H9 (cell line): ENCODE measurements around the gene CD68. TPM values are rescaled to one million over a fixed set of nuclear protein-coding genes. Genes with fewer than 3 reads are reported as not detected.
"Not testable (repeated sequence)": the region's sequence is repeated elsewhere in the genome, so short reads cannot be mapped to it uniquely, and the experiment has no call there.

Experiments used
- DNase-seq: peaks from one replicate; pipeline ENCODE4 v3.0.0-alpha.2; 2017
- H2AFZ ChIP-seq: one replicate; pipeline ENCODE4 v1.6.1; 2013; ENCODE audit warnings: mild to moderate bottlenecking, low read length, control low read depth, moderate library complexity
- H2AK5ac ChIP-seq: 2 replicates; pipeline ENCODE4 v1.6.1; 2013; ENCODE audit warnings: low read length, control low read depth, mixed read lengths; ENCODE audit not compliant: insufficient read length
- H2BK120ac ChIP-seq: one replicate; pipeline ENCODE4 v1.6.1; 2013; ENCODE audit warnings: low read depth, mild to moderate bottlenecking, low read length, control low read depth, inconsistent platforms; ENCODE audit not compliant: poor library complexity, severe bottlenecking
- H2BK12ac ChIP-seq: 2 replicates; pipeline ENCODE4 v1.6.1; 2013; ENCODE audit warnings: low read length, control low read depth, mixed read lengths, low read depth; ENCODE audit not compliant: insufficient read length
- H2BK15ac ChIP-seq: 2 replicates; pipeline ENCODE4 v1.6.1; 2013; ENCODE audit warnings: low read depth, low read length, control low read depth
- H2BK20ac ChIP-seq: one replicate; pipeline ENCODE4 v1.6.1; 2013; ENCODE audit warnings: low read depth, mild to moderate bottlenecking, low read length, control low read depth, inconsistent platforms; ENCODE audit not compliant: poor library complexity, severe bottlenecking
- H2BK5ac ChIP-seq: 2 replicates; pipeline ENCODE4 v1.6.1; 2013; ENCODE audit warnings: low read length, control low read depth, mixed read lengths; ENCODE audit not compliant: insufficient read length
- H3K14ac ChIP-seq: 2 replicates; pipeline ENCODE4 v1.6.1; 2013; ENCODE audit warnings: low read length, control low read depth; ENCODE audit not compliant: insufficient read depth
- H3K18ac ChIP-seq: 2 replicates; pipeline ENCODE4 v1.6.1; 2013; ENCODE audit warnings: low read depth, mild to moderate bottlenecking, mixed read lengths, low read length, control low read depth; ENCODE audit not compliant: insufficient read length
- H3K23ac ChIP-seq: 2 replicates; pipeline ENCODE4 v1.6.1; 2013; ENCODE audit warnings: low read length, control low read depth, mixed read lengths, low read depth; ENCODE audit not compliant: insufficient read length
- H3K23me2 ChIP-seq: 2 replicates; pipeline ENCODE4 v1.6.1; 2013; ENCODE audit warnings: low read depth, mild to moderate bottlenecking, mixed read lengths, low read length, control low read depth; ENCODE audit not compliant: insufficient read length, poor library complexity, severe bottlenecking
- H3K27ac ChIP-seq: 2 replicates; pipeline ENCODE4 v1.5.1; 2013; ENCODE audit warnings: low read length, control low read depth, mixed read lengths, low read depth; ENCODE audit not compliant: insufficient read length
- H3K27me3 ChIP-seq: 2 replicates; pipeline ENCODE4 v1.6.1; 2013; ENCODE audit warnings: low read length, control low read depth, inconsistent platforms; ENCODE audit not compliant: insufficient read depth
- H3K4ac ChIP-seq: 2 replicates; pipeline ENCODE4 v1.6.1; 2013; ENCODE audit warnings: low read depth, mild to moderate bottlenecking, control low read depth, inconsistent platforms, low read length, moderate library complexity
- H3K4me1 ChIP-seq: 2 replicates; pipeline ENCODE4 v1.6.1; 2013; ENCODE audit warnings: low read length, control low read depth, inconsistent platforms; ENCODE audit not compliant: insufficient read depth
- H3K4me2 ChIP-seq: 2 replicates; pipeline ENCODE4 v1.6.1; 2013; ENCODE audit warnings: low read length, control low read depth, mixed read lengths; ENCODE audit not compliant: insufficient read length, insufficient read depth
- H3K56ac ChIP-seq: 2 replicates; pipeline ENCODE4 v1.6.1; 2013; ENCODE audit warnings: low read depth, mild to moderate bottlenecking, mixed read lengths, low read length, control low read depth; ENCODE audit not compliant: insufficient read length
- H3K79me1 ChIP-seq: 2 replicates; pipeline ENCODE4 v1.6.1; 2013; ENCODE audit warnings: low read depth, mild to moderate bottlenecking, moderate library complexity, low read length, control low read depth, inconsistent platforms; ENCODE audit not compliant: insufficient read depth, poor library complexity, severe bottlenecking
- H3K79me2 ChIP-seq: 2 replicates; pipeline ENCODE4 v1.6.1; 2013; ENCODE audit warnings: low read length, control low read depth, inconsistent platforms; ENCODE audit not compliant: insufficient read depth
- H3K9ac ChIP-seq: 2 replicates; pipeline ENCODE4 v1.6.1; 2013; ENCODE audit warnings: low read length, control low read depth, mixed read lengths; ENCODE audit not compliant: insufficient read length; ENCODE audit errors: extremely low read depth
- H3K9me3 ChIP-seq: one replicate; pipeline ENCODE4 v1.6.1; 2013; ENCODE audit warnings: low read depth, low read length, inconsistent platforms; ENCODE audit not compliant: control insufficient read depth
- H3T11ph ChIP-seq: one replicate; pipeline ENCODE4 v1.6.1; 2013; ENCODE audit warnings: mild to moderate bottlenecking, low read length, control low read depth, inconsistent platforms
- H4K20me1 ChIP-seq: one replicate; pipeline ENCODE4 v1.6.1; 2013; ENCODE audit not compliant: control insufficient read depth, insufficient read length, insufficient read depth
- H4K5ac ChIP-seq: 2 replicates; pipeline ENCODE4 v1.6.1; 2013; ENCODE audit warnings: low read depth, mild to moderate bottlenecking, mixed read lengths, low read length, control low read depth; ENCODE audit not compliant: insufficient read length
- H4K8ac ChIP-seq: replicated peaks from 2 replicates; pipeline ENCODE4 v1.6.1; 2013; ENCODE audit warnings: low read length, control low read depth, mixed read lengths, low read depth; ENCODE audit not compliant: insufficient read length
- H4K91ac ChIP-seq: 2 replicates; pipeline ENCODE4 v1.6.1; 2013; ENCODE audit warnings: low read depth, mild to moderate bottlenecking, moderate library complexity, mixed read lengths, low read length, control low read depth; ENCODE audit not compliant: insufficient read length
- H3K27ac Mint-ChIP-seq, 3 experiments: 2 replicates in 2 of 3; 3 replicates in 1 of 3; pipeline ENCODE4 v1.8.0; 2020 to 2021; ENCODE audit warnings: mixed read lengths in 3 of 3, mild to moderate bottlenecking in 1 of 3, moderate library complexity in 1 of 3
- H3K27me3 Mint-ChIP-seq: 2 replicates; pipeline ENCODE4 v1.8.0; 2021; ENCODE audit warnings: low read depth, mild to moderate bottlenecking, moderate library complexity, mixed read lengths
- H3K36me3 Mint-ChIP-seq, 3 experiments: 2 replicates in 2 of 3; 3 replicates in 1 of 3; pipeline ENCODE4 v1.8.0; 2020 to 2021; ENCODE audit warnings: low read depth in 3 of 3, mixed read lengths in 3 of 3; ENCODE audit not compliant: insufficient read depth in 1 of 3
- H3K4me1 Mint-ChIP-seq, 2 experiments: 2 replicates each; pipeline ENCODE4 v1.8.0; 2020; ENCODE audit warnings: mixed read lengths in 2 of 2
- H3K4me3 Mint-ChIP-seq, 2 experiments: 2 replicates in 1 of 2; 3 replicates in 1 of 2; pipeline ENCODE4 v1.8.0; 2020 to 2021; ENCODE audit warnings: mild to moderate bottlenecking in 2 of 2, mixed read lengths in 2 of 2, moderate library complexity in 1 of 2
- H3K9me3 Mint-ChIP-seq, 2 experiments: 2 replicates in 1 of 2; 3 replicates in 1 of 2; pipeline ENCODE4 v1.8.0; 2020; ENCODE audit warnings: mild to moderate bottlenecking in 2 of 2, mixed read lengths in 2 of 2, moderate library complexity in 1 of 2
- CTCF ChIP-seq: fragments of 200-600 bp; sonication (generic); conservative IDR thresholded peaks from 3 replicates; pipeline ENCODE4 v1.8.0; 2021; ENCODE audit warnings: antibody characterized with exemption, mild to moderate bottlenecking
- WGBS: extraction: QIAGEN DNeasy Blood & Tissue Kit; methylation state at CpG from one replicate; pipeline ENCODE4 v1.1.7; 2013; ENCODE audit warnings: missing lambda C conversion rate, low lambda C conversion rate, mixed read lengths; ENCODE audit not compliant: insufficient read length; ENCODE audit errors: extremely low coverage; 5-methylcytosine and 5-hydroxymethylcytosine counted together
- total RNA-seq: library from RNA; stranded (reverse); gene quantifications from 2 replicates; pipeline ENCODE4 v1.2.1, GENCODE V29; 2021

CD68 gene
- total RNA-seq, 1 experiment from 2014 or later = 0.42 TPM

- H3K9me3 Mint-ChIP-seq = no peaks in the 10 kb centered on the region
- H3K4me1 Mint-ChIP-seq = peaks cover 21 to 36% of the 10 kb centered on the region in 2 experiments
- H2BK15ac ChIP-seq = no peak overlapping the region
- H2AFZ ChIP-seq = no peak overlapping the region
- no peak overlapping the region for H2BK20ac ChIP-seq
- H3K23me2 ChIP-seq = peaks cover 10% of the 10 kb centered on the region
- no peak overlapping the region for H3K27ac ChIP-seq
- no peak overlapping the region for H2BK5ac ChIP-seq
- no peak overlapping the region for H2BK12ac ChIP-seq
- no peak overlapping the region for H4K8ac ChIP-seq
- H3K79me2 ChIP-seq = no peaks in the 10 kb centered on the region
- no peaks in the 10 kb centered on the region; the same call in 1 of the 2 replicates for H3K4me1 ChIP-seq
- no peaks in the 10 kb centered on the region for H4K20me1 ChIP-seq
- H4K5ac ChIP-seq = no peak overlapping the region
- no peak overlapping the region for H2AK5ac ChIP-seq
- no peaks in the 10 kb centered on the region for H3K27me3 Mint-ChIP-seq
- H4K91ac ChIP-seq = no peak overlapping the region
- no peak overlapping the region for H3K18ac ChIP-seq
- no peak overlapping the region for H2BK120ac ChIP-seq
- H3T11ph ChIP-seq = no peak overlapping the region
- no peak overlapping the region for H3K56ac ChIP-seq
- no peaks in the 10 kb centered on the region for H3K27me3 ChIP-seq
- no peak overlapping the region for H3K14ac ChIP-seq
- peaks cover 39 to 66% (median 65%) of the 10 kb centered on the region in 3 experiments for H3K36me3 Mint-ChIP-seq
- no peak overlapping the region for H3K4ac ChIP-seq
- no peak for TF ChIP-seq CTCF
- H3K79me1 ChIP-seq = no peaks in the 10 kb centered on the region
- no peak overlapping the region for H3K4me3 Mint-ChIP-seq
- H3K9me3 ChIP-seq = no peaks in the 10 kb centered on the region
- H3K23ac ChIP-seq = no peak overlapping the region
- no peak for DNase-seq
- no CpG with 5 or more reads among the region's 12 CpGs for WGBS
- H3K27ac Mint-ChIP-seq = peak overlapping the region in 2 of 3 experiments; percentile 9 to 78; a peak in 3 of 7 replicates
- H3K4me2 ChIP-seq = no peak overlapping the region
- no peak overlapping the region for H3K9ac ChIP-seq
These were observed 13.9 kb downstream of the CD68 start for GRCh38 chr17:7593296-7593695.

DNA sequence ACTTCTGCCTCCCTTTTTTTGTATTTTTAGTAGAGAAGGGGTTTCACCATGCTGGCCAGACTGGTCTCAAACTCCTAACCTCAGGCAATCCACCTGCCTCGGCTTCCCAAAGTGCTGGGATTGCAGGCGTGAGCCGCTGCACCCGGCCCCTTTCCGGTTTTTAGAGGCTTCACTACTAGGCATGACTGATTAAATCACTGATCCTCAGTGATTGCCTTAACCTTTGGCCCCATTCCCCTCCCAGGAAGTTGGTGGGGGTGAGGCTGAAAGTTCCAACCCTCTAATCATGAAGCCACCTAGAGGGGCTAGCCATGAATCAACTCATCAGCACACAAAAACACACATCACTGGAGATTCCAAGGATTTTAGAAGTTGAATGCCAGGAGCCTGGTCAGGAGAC, 18.1 kb downstream of the CD68 start:
- not testable (repeated sequence) for H3K4me3 Mint-ChIP-seq, H4K8ac ChIP-seq, H3K79me2 ChIP-seq

More for the DNA sequence above, 18.1 kb downstream of the CD68 start:
- H2AK5ac ChIP-seq, H3K4me1 Mint-ChIP-seq, H3K27me3 ChIP-seq, H3K27ac Mint-ChIP-seq, H3K23ac ChIP-seq, H2BK15ac ChIP-seq, H3K4me1 ChIP-seq, H3K27me3 Mint-ChIP-seq, H4K5ac ChIP-seq, H3K18ac ChIP-seq, DNase-seq, H4K91ac ChIP-seq, H3K9me3 Mint-ChIP-seq, H3K4ac ChIP-seq, H3K79me1 ChIP-seq, H3K27ac ChIP-seq, H4K20me1 ChIP-seq, H3K23me2 ChIP-seq, H3K9ac ChIP-seq, H3K9me3 ChIP-seq, H3K4me2 ChIP-seq, H3K56ac ChIP-seq, H2BK12ac ChIP-seq, H2BK120ac ChIP-seq, H2BK20ac ChIP-seq, H3K14ac ChIP-seq, H2AFZ ChIP-seq, H2BK5ac ChIP-seq, H3T11ph ChIP-seq: not testable (repeated sequence)
- H3K36me3 Mint-ChIP-seq = peaks cover 57 to 87% (median 81%) of the 10 kb centered on the region in 3 experiments
- no CpG with 5 or more reads among the region's 5 CpGs for WGBS
